ENCODE results near the gene EFCAB5.
A peak's percentile ranks its signal among the peaks of the same experiment; 100 is the strongest.
"Not testable (repeated sequence)": the region's sequence is repeated elsewhere in the genome, so short reads cannot be mapped to it uniquely, and the experiment has no call there.

EFCAB5 gene

DNA sequence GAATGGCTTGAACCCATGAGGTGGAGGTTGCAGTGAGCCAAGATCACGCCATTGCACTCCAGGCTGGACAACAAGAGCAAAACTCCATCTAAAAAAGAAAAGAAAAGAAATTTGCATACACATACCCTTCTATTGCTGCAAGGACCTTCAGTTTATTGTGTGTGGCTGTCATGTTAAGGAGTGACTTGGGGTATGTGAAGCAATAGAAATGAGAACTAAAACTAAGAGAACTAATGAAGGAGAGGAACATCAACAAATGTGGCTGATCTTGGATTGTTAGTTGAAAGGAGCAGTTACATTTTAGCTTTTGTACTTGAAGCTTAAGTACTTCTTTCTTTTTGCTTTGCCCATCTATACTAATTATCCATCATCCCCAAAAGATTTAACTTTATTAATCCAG is 162.5 kb downstream of the EFCAB5 start:
- no peak for DNase-seq

DNA sequence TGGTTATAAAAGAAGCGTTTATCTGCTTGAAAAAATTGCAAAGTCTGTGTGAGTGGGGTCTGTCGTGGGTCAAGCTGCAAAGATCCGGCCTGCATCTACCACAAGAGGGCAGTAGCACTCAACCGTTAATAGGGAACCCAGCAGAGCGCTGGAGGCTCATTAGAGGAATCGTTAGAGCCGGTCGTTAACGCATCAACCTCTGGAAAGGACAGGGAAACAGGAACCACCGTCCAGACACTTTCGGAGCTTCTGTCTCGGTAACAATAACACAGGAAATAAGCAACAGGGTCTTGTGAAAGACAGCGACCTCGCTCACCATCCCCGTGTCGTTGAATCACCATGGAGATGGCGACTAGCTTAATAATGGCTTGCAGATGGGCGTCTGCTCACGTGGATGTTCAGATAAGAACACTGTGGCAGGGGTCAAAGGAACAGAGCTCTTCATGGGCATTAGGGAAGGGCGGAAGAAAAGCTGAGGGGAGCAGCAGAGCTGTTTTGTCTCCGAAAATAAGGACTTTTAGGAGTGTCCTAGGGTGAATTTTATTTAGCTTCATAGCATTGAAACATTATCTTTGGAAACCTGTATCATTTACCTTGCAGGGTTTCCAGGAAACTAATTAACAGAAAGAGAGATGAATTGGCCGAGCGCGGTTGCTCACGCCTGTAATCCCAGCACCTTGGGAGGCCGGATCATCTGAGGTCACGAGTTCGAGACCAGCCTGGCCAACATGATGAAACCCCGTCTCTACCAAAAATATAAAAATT is 163.3 kb downstream of the EFCAB5 start:
- peak; percentile 60 for DNase-seq

- no peak for DNase-seq
Measured at GRCh38 chr17:30112794-30113193, 171.4 kb downstream of the EFCAB5 start.

DNA sequence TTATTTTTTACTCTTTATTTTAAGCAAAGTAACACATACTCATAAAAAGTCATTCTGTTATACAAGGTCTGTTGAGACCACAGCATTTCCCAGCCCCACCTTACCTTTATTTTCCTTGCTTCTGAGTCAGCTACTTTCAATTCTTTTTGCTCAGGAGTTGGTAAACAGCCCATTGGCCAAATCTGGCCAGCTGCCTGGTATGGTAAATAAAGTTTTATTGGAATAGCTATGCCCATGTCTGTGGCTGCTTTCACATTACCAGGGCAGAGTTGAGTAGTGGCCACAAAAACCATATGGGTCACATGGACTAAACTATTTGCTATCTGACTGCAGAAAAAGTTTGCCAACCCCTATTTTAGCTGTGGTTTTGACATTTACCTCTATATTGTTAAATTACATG is 171.8 kb downstream of the EFCAB5 start:
- DNase-seq = no peak

DNA sequence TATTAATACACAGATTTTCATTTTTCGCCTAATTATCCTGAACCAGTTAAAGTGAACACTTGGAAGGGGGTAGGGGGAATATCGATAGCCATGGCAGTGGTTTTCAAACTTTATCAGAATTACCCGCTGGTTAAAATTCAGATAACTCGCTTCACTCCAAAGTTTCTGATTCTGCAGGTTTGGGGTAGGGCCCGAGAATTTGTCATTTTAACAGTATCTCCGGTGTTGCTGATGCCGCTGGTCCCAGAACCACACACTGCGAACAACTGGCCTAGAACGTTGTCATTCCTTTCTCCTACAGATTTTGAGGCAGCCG is 174.9 kb downstream of the EFCAB5 start:
- DNase-seq = no peak

- peak; percentile 92 for DNase-seq
Measured at GRCh38 chr17:30116661-30117551, 175.5 kb downstream of the EFCAB5 start, which contains the start of gene NSRP1. Gene NSRP1, plus strand, starts transcription at chr17:30116816. Its CDS starts 28 bp downstream, at chr17:30116844.

DNA sequence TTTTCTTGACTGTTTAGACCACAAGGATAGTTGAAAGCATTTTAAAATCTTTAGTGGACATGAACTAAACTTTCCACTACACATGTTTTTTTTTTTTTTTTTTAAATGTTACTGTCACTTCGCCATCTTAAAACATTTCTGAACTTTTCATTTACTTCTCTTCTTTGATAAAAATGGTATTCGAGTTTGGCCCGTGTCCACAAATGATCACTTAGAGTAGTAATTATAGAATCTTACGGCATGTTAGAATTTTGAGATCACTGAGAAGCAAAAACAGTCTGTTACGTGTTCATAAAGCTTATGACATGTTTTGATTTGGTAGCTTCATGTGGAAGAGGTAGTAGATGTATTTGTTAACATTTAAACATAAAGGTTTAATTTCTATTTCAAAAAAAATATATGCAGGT is 176.2 kb downstream of the EFCAB5 start:
- DNase-seq = no peak

- not testable (repeated sequence) for DNase-seq
Measured at GRCh38 chr17:30118635-30119034, 177.2 kb downstream of the EFCAB5 start.

GRCh38 chr17:30124273-30124796 is 182.9 kb downstream of the EFCAB5 start:
- DNase-seq = no peak

DNA sequence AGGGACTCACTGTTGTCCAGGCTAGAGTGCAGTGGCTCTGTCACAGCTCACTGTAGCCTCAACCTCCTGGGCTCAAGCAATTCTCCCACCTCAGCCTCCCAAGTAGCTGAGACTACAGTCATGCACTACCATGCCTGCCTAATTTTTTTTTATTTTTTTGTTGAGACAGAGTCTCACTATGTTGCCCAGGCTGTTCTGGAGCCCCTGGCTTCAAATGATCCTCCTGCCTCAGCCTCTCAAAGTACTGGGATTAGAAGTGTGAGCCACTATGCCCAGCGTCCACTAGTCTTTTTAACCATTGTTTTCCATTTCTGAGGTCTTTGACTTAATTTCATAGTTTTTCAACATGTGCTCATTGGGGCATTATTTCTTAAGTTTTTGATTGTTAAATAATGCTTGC is 188.7 kb downstream of the EFCAB5 start:
- no peak for DNase-seq

GRCh38 chr17:30132615-30133014 is 191.2 kb downstream of the EFCAB5 start:
- no peak for DNase-seq

GRCh38 chr17:30133197-30133596 is 191.8 kb downstream of the EFCAB5 start:
- DNase-seq = no peak

- DNase-seq = no peak
Measured at GRCh38 chr17:30134551-30134950, 193.1 kb downstream of the EFCAB5 start.

DNA sequence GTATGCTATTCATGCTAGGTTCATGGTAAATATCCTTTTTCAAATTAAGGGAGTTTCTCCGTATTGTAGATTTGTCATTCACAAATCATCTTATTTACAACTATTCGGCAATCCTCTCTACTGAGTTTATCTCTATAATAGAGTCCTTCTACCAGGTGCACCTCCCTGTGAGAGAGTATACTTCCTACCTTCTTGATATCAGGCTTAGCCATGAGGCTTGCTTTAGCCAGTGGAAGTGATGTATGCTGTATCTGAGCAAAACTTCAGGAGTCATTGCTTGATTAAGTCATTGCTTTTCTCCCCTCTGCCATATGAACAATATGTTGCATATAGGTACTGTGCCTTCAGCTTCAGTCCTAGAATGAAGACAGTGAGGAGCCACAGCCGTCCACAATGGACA is 195.7 kb downstream of the EFCAB5 start:
- DNase-seq = no peak

DNA sequence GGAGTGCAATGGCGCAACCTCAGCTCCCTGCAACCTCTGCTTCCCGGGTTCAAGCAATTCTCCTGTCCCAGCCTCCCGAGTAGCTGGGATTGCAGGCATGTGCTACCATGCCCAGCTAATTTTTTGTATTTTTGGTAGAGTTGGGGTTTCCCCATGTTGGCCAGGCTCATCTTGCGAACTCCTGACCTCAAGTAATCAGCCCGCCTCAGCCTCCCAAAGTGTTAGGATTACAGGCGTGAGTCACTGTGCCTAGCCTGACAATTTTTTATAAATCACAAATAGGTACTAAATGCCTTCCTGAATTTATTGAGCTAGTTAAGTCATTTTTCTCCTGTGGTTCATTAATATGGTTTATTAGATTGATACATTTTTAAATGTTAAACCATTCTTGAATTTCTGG is 206.4 kb downstream of the EFCAB5 start:
- not testable (repeated sequence) for DNase-seq

DNA sequence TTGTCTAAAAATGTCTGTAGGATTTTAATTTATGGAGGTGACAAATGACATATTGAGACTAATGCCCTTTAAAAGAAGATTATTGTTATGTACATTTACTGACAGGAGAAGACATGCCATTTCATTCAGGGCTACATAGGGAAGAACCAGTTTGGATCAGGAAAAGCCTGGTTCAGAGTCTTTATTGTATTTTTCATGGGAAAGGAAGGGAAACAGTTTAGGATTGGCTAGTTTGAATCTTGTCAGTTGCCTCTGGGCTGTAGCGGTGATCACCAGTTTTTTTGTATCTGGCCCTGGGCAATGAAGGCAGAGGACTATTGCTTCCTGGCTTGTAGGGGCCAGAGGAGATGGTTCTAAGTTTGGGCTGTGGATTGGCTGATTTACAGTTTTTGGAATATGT is 206.9 kb downstream of the EFCAB5 start:
- DNase-seq = no peak

DNA sequence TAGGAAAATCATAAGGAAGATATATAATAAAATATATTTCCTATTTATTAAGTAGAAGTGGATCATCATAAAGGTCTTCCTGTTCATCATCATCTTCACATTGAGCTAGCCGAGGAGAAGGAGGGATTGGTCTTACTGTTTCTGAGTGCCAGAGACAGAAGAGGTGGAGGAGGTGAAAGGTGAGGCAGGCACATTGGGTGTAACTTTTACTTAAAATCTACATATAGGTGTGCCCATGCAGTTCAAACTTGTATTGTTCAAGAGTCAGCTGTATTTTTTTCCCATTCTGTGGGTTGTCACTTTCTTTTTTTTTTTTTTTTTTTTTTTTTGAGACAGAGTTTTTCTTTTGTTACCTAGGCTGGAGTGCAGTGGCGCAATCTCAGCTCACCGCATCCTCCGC is 210.0 kb downstream of the EFCAB5 start:
- no peak for DNase-seq

GRCh38 chr17:30153463-30153862 is 212.0 kb downstream of the EFCAB5 start:
- no peak for DNase-seq

DNA sequence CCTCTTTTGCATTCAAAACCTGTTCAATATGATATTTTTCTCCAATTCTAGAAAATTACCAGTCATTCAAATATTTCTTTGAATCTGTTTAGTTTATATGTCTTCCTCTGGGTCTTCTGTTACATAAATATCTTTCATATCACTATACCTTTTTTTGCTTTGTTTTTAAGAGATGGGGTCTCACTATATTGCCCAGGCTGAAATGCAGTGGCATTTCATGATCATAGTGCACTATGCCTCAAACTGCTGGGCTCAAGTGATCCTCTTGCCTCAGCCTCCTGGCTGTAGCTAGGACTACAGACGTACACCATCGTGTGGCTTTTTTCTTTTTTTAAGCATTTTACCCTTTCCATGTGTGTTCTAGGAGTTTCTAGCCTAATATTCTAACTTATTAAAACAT is 214.0 kb downstream of the EFCAB5 start:
- DNase-seq = no peak

All from stimulated activated CD4-positive, alpha-beta T cell treated with anti-CD3 and anti-CD28 coated beads, Interleukin-12 subunit alpha, Interleukin-12 subunit beta, amount 100 ng/mL, for 4 hours (primary cell).